Dermis microvascular lymphatic vessel endothelial cell (primary cell): ENCODE measurements around the gene DOCK8. TPM values are rescaled to one million over a fixed set of nuclear protein-coding genes. Genes with fewer than 3 reads are reported as not detected.

Experiments used
- DNase-seq, 2 donors: peaks; one replicate each; pipeline versions ENCODE4 v3.0.0 to v3.0.0-alpha.2; 2010; ENCODE audit warnings: low read depth in 2 of 2
- total RNA-seq: library from RNA; depleted of rRNA; stranded (reverse); fragments of >200 nt; gene quantifications from 2 replicates; pipeline ENCODE4 v1.2.1, GENCODE V29; 2014

DOCK8 gene
- total RNA-seq, 1 donor from 2014 or later = 4.4 TPM

DNA sequence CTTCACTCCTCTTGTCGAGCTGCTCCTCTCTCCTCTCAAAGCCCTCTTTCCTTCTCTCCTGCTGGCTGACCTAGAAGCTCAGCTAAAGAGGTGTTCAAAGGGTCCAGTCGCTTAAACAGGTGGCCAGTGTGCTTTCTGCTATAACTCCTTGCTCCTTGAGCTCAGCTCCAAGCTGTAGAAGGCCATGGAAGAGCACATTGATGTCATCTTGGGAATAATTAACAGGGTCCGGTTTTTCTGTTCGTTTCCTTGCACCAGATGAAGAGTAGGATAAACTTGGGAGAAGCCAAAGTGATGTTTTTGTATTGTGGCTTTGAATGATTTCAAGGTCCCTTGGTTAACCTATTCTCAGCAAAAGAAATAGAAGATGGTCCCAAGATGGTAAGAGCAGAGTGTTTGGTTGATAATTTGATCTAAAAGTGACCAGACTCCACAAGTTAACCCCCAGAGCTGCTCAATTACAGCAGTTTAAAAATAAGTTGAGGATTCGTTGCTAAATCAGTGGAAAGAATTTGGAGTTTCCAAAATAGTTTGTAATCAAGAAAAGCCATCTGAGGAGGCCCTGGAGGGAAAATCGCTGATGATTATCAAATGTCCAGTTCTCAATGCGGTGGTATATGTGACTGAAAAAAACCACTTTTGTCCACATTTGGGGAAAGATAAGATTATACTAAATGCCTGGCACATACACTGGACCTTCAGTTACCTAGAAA, 148.1 kb downstream of the DOCK8 start:
- no peak for DNase-seq

DNA sequence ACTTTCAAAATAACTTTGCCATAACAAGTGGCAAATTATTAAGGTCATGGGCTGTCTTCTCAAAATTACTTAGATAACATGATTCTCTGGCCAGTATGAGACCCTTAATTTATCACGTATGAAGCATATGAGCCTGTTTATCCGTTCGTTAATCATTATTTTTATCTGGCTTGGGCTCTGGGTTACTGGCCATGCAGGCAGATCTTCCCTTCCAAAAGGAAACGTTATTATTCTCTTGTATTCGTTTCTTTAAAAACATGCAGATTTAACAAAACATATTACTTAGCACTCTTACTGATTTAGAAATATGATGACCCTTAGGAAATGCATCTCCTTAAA, 148.6 kb downstream of the DOCK8 start:
- no peak for DNase-seq

DNA sequence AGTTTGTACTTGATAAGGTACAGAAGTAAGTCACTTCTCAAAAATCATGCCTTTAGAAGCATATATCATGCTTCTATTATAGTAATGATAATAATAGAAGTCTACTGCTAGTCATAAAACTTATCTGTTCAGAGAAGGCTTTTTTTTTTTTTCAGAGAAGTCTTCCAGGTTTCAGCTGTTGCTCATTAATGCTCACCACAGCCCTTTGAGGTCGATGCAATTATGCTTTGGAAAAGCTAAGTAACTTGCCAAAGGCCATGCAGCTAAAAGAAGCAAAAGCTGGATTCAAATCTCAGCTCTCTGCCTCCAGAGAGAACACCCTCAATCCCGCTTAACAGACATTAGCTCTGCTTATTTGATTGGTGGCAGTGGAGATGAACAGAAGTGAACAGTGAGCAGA, 150.8 kb downstream of the DOCK8 start:
- DNase-seq = no peak

DNA sequence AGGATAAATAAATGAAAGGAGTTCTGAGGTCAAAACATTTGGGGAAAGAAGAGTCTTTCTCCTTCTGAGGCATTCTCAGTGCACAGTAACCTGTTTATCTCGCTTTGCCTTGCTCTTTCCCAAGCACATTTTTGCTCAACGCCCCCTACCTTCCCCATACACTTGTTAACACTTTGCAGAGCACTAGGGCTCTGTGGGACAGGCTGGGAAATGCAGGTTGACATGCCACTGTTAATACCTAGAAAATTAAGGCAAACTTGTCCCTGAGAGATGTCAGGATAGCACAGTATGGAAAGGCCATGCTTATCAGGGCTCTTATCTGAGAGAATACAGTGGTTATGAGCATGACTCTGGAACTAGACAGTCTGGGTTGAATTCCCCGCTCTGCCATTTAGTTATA, 152.0 kb downstream of the DOCK8 start:
- no peak for DNase-seq

DNA sequence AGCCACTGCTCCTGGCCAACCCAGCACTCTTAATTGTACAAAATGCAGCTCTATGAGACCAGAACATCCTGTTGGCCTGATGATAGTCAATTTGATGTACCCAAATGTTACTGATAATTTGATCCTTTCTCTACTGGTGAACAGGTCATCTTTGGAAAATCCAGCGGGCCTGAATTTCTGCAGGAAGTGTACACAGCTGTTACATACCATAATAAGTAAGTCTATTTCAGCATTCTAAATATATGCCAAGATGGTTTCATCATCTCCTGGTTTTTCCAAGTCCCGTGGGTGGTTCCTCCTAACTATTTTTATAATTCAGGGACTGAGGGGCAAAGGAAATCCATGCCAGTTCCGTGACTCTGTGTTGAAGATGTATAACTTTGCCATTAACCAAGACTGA, 155.4 kb downstream of the DOCK8 start:
- no peak for DNase-seq

DNA sequence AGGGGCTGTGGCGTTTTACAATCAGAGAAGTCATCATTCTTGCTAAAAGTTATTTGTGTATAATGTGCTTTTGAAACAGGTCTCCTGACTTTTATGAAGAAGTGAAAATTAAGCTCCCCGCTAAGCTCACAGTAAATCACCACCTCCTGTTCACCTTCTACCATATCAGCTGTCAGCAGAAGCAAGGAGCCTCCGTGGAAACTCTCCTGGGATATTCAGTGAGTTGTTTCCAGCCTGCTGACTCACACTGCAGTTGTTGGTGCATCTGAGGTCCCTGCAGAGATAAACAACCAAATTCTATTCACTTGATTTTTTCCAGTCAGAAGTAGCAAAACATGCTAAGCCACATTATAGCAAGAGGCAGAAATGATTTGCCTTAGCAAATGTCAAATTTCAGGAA, 156.7 kb downstream of the DOCK8 start:
- DNase-seq = no peak

DNA sequence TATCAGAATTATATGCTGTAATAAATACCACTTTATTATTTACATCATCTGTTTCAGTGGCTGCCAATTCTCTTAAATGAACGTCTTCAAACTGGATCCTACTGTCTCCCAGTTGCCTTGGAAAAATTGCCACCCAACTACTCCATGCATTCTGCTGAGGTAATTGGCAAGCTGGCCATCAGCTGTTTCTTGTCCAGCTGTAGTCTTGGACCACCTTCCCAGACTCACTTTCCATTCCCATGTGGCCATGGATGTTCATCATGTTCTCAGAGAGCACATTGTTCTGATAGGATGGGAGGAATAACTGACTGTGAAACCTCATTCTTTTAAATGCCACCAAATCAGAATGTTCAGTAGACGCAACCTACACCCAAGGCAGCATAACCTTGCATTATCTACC, 157.5 kb downstream of the DOCK8 start:
- no peak for DNase-seq

DNA sequence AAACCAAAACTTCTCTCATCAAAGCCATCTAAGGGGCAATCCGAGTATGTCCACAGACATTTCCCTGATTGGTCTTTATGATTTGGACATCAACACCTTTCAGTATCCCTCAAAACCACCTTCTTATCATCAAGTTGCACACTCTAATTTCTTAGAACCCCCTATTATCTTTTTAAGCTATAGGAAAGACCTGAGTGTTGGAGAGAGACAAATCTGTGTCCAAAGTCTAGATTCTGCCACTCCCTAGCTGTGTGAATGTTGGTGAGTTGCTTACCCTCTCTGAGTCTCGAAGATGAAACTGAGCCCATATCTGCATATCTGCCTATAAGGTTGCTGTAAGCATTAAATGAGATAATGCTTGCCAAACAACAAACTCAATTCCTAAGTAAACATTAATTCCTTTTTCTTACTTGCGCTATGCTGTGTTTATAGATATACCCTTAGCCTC, 159.1 kb downstream of the DOCK8 start:
- no peak for DNase-seq

DNA sequence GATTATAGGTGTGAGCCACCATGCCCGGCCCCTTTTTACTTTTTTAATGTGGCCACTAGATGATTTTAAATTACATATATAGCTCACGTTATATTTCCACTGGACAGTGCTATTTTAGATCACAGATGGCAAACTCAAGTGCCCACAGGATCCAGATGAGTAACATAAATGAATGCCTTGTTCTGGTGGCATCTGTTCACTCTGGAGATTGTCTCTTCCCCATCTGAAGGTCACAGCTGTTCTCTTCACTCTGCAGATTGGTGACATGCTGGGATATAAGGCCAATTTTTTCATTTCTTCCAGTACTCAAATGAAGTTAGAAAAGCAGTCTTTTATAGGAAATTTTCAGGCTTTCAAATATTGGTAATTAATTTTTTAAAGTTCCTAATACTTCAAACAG, 160.1 kb downstream of the DOCK8 start:
- no peak for DNase-seq

DNA sequence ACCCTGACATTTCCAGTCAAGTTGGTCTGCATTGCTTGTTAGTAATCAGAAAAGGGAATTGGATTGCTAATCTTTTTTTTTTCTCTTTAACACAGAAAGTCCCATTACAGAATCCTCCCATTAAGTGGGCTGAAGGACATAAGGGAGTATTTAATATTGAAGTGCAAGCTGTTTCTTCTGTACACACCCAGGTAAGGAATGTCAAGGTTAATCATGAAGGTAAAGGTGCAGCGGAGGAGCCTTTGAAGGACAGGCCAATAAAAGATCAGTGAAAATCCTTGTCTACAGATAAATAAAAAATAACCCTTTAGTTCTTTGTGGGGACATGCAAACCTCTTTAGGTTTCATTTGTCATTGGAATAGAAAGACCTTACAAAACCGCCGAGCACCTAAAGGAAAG, 161.4 kb downstream of the DOCK8 start:
- DNase-seq = no peak

DNA sequence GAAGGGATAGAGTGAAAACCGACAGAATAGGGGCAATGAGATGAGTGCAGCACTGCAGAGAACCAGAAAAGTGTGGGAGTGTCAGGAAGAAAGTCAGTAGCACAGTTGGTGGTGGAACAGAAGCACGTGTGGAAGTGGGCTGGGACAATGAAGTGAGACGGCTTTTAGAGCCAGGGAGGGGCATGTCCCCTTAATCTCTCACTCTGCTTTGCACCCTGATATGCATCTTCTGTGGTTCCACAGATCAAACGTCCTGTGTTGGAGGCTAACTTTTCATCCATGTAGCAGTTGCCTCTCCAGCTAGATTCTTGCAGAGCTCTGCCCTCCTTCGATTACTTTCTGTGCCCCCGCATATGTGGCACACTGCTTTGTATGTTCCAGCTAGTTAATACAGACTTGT, 163.6 kb downstream of the DOCK8 start:
- no peak for DNase-seq

DNA sequence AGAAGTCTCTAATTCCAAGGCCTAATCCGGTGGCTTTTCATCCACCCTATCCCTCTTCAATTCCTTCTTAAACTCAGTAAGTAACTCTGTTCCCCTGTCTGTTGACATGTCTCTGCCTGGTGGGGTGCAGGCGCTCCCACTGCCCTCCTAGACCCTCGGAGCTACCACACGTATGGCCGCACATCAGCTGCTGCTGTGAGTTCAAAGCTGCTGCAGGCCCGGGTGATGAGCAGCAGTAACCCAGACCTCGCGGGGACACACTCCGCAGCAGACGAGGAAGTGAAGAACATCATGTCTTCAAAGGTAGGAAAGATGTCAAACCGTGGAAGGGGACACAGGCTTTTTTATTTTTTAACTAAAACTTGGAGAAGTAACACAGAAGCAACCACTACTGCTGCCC, 167.7 kb downstream of the DOCK8 start:
- no peak for DNase-seq

DNA sequence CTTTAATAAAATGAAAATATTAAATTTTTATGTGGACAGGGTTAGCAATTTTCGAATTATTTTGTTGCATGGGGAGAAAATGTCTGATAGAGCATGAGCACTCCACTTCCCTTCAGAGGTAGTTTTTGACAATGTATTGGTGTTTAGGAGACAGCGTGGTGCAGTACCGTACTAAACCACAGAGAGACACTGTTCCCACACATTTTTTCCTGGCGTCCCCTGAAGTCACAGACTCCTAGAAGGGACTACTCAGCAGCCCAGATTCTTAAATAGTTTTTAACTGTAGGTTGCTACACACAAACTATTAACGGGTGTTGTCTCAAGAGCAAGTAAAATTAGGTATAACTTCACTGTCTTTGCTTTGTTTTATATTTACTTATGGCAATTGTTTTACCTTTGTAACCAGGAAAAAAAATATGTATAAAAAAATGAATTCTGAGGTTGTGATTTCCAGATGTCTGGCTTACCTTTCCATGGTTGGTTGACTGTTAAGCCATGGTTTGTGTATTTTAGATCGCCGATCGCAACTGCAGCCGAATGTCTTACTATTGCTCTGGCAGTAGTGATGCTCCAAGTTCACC, 171.2 kb downstream of the DOCK8 start:
- DNase-seq = peak; percentile 42 to 61

DNA sequence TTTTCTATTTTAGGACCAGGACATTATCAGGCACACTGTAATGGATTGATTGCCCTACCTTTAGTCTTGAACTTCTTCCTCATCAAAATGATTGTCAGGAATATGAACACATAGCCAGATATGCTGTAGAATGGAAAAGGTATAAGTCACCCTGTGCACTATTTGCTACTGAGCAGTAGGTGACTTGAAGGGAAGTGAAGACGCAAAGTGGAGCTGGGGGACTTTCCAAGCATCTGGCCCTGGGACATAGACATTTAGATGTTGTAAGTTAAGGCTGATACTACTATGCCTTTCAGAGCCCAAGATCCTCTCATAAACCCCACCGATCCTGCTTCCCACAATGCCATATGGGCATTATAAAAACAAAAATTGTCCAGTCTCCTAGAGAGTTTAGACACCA, 174.5 kb downstream of the DOCK8 start:
- no peak for DNase-seq

DNA sequence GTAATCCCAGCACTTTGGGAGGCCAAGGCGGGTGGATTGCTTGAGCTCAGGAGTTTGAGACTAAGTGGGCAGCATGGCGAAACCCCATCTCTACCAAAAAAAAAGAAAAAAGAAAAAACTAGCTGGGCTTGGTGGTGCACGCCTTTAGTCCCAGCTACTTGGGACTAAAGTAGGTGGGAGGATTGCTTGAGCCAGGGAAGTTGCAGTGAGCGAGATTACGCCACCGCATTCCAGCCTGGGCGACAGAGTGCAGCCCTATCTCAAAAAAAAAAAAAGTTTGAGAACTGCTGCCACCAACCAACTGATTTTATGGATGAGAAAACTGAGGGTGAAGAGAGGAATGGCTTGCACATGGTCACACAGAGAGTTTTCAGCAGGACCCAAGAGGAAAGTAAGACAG, 175.1 kb downstream of the DOCK8 start:
- no peak for DNase-seq

DNA sequence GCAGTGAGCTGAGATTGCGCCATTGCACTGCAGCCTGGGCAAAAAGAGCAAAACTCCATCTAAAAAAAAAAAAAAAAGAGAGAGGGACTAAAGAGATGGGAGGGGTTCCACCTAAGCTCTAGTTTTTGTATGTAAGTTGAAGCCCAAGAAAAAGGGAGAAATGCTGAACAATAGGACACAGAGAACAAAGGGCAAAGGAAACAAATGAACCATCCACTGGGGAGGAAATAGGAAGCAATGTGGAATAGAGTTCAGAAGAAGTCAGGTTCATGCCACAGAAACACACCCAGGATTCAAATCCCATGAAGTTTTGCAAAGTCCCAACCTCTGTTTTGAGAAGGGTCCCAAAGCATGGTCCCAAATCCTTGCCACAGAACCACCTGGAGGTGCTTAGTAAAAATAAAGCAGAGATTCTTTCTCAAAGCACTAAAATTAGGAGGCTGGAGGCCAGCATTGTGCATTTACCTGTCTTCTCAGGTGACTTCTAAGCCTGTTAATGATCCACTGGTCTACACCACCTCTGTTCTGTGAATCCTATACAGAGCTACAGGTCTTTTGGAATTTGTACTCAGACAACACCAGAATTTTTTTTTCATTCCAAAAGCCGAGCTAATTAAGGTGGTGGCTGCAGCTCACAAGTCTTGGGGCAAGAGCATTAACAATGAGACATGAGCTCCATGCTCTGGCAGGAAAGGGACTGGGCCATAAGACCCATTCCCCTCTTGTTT, 177.6 kb downstream of the DOCK8 start:
- no peak for DNase-seq

DNA sequence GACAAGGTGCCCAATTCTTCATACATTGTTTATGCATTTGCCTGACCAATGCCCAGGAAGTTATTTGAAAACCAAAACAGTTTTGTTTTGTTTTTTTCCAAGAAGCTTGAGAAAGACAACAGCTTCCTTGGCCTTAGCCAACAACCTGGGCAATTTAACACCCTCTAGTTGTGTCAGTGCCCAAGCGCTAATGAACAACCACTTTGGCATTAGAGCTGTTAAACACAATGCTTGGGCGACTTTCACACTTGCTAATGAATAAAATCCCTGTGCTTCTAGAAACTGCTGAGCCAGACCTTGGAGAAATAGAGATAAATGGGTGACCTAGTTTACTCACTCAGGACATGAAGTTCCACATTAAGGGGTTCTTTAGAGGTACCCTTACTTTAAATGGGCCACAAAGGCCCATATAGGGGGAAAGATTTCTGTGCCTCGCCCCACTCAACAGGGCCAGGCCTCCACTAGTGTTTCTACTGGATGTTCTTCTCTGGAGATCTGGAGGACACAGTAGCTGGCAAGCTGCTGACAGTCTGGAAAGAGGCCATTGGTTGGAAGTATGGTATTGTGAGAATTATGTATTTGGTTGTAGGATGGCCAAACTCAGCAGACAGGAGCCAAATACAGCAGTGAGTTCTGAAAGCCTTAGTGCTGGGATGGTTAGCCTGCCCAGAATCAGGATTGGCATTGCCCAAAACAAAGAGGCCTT, 179.8 kb downstream of the DOCK8 start:
- no peak for DNase-seq

DNA sequence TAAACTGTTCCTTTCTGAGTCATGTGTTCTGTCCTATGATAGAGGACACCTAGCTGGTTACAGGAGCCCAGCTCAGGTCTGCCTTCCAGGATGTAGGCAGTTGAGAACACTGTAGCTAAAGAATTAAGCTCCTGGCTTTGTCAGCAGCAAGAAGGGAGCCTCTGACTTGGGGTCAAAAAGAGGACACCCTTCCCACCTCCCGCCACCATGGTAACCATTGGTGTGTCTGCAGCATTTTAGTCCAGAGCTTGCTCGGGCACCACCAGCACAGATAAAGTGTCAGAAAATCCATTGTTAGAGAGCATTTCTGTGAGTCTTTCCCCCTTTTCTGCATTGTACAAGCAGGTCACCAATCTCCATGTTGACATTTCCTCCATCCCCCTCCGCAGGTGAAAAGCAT, 181.7 kb downstream of the DOCK8 start:
- DNase-seq = no peak

DNA sequence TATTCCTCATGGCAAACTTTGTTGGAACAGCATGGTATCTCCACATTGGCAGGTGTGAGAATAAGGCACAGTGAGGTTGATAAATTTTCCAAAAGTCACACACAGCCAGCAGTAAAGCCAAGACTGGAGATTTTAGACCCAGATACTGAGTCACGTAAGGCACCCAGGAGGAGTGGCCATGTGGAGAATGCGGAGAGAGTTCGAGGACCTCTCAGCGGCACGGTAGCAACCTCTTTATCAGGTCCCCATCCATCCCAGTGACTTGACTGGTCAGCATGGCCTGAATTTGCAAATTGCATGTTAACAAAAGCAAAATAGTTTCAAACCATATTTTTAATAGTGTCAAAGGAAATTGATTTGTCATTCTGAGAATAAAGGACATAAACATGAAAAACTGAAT, 183.4 kb downstream of the DOCK8 start:
- DNase-seq = no peak

DNA sequence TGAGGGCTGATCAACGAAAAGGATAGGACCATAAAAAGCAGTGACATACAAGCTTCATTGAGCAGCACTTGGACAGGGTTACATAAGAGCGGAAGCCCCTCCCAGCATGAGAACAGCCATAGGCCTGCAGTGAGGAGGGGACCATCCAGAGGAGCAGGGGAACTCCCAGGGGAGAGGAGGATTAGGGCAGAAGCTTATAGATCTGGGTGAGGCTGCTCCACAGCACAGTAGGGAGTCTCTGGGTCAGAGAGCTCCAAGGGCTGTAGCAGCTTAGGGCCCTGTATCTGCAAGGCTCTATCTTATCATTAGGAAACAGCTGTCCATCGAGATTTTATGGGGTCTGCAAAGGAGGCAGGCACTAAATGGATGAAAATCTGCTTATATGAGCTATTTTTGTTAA, 186.6 kb downstream of the DOCK8 start:
- DNase-seq = no peak

DNA sequence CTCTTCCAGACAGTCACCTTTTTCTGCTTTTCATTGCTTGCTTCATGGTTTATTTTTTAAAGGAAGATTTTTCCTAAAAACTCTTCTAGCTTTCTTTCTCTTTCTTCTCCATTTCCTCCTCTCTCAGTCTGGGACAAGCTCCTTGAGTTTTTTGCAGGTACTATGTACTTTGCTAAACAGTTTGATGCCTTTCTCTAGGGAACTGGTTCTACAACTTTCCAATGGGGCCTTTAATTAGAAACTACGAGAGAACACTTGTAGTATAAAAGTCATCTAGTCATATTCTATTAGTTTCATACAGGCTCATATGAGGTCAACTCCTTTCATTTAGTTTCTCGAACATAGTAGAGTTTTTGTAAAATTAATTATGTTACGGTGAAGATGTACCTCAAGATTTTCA, 189.6 kb downstream of the DOCK8 start:
- DNase-seq = no peak

DNA sequence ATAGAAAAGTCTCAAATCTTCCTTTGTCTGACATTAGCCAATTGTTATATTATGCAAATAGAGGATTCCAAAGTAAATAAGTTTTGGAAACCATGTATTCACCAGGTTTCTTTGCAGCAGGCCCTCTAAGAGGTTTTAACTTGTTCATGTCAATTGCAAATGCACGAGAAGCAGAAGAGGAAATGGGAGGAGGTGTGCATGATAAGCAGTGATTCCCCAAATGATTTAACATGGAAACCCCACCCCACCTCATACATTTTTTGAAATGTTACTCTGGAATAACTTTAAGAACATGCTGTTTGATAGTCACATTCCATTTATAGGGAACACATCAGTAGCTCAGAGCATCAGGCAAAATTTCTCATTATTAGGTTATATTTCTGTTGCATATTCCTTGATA, 190.7 kb downstream of the DOCK8 start:
- no peak for DNase-seq
